Lung (tissue), 12 donors: ENCODE measurements around the gene KCTD21. TPM values are rescaled to one million over a fixed set of nuclear protein-coding genes. Genes with fewer than 3 reads are reported as not detected.

Experiments
- ATAC-seq: fragments of 200-7000 bp; cut with Tn5 transposase; one replicate; pipeline ENCODE4 v1.9.1; 2020; ENCODE audit warnings: moderate number of reproducible peaks; ENCODE audit not compliant: insufficient read depth, low FRiP score
- DNase-seq, 3 donors: peaks; one replicate each; pipeline ENCODE4 v3.0.0-alpha.2; 2013 to 2017
- H3K27ac ChIP-seq, 2 donors: one replicate each; pipeline ENCODE4 v1.5.1; 2013; ENCODE audit warnings: mild to moderate bottlenecking in 2 of 2, moderate library complexity in 2 of 2, control low read depth in 1 of 2, inconsistent platforms in 1 of 2, low read depth in 1 of 2, low read length in 1 of 2
- H3K27me3 ChIP-seq, 3 donors: one replicate each; pipeline ENCODE4 v1.5.1; 2013; ENCODE audit warnings: low read length in 2 of 3; ENCODE audit not compliant: control insufficient read depth in 3 of 3, insufficient read depth in 3 of 3
- H3K36me3 ChIP-seq, 4 donors: one replicate each; pipeline ENCODE4 v1.5.1; 2013; ENCODE audit warnings: low read length in 4 of 4, mild to moderate bottlenecking in 1 of 4, moderate library complexity in 1 of 4; ENCODE audit not compliant: control insufficient read depth in 4 of 4, insufficient read depth in 4 of 4
- H3K4me1 ChIP-seq, 5 donors: one replicate each; pipeline ENCODE4 v1.5.1; 2013; ENCODE audit warnings: low read length in 5 of 5, mild to moderate bottlenecking in 2 of 5, moderate library complexity in 1 of 5; ENCODE audit not compliant: control insufficient read depth in 5 of 5, insufficient read depth in 5 of 5
- H3K4me3 ChIP-seq: one replicate; pipeline ENCODE4 v1.5.1; 2013; ENCODE audit warnings: mild to moderate bottlenecking, control low read depth, moderate library complexity
- H3K9ac ChIP-seq, 2 donors: one replicate each; pipeline ENCODE4 v1.5.1; 2013; ENCODE audit warnings: low read length in 2 of 2, control low read depth in 1 of 2; ENCODE audit not compliant: insufficient read depth in 1 of 2
- H3K9me3 ChIP-seq, 4 donors: one replicate each; pipeline ENCODE4 v1.5.1; 2013; ENCODE audit warnings: low read length in 3 of 4, mild to moderate bottlenecking in 1 of 4, moderate library complexity in 1 of 4; ENCODE audit not compliant: control insufficient read depth in 4 of 4, insufficient read depth in 3 of 4
- WGBS, 2 donors: extraction: QIAGEN DNeasy Blood & Tissue Kit; methylation state at CpG; one replicate each; pipeline ENCODE4 v1.1.7; 2013; 5-methylcytosine and 5-hydroxymethylcytosine counted together
- polyA plus RNA-seq, 2 donors: library from polyadenylated mRNA; stranded (reverse); fragments of 200-250 nt; gene quantifications; one replicate each; pipeline ENCODE4 v1.2.1, GENCODE V29; 2013
- total RNA-seq, 2 donors: library from RNA; depleted of rRNA in 1 of 2; stranded (reverse); fragments of >200 nt in 1 of 2; gene quantifications; one replicate each; pipeline ENCODE4 v1.2.1, GENCODE V29; 2014 to 2021
- TF ChIP-seq, protein P1 (sequence below): IDR thresholded peaks from 2 replicates; pipeline ENCODE4 v1.5.1; 2012; ENCODE audit warnings: mild to moderate bottlenecking; ENCODE audit errors: control extremely low read depth, extremely low read depth
- donor health status: control.
- donor health status: control.
- donor health status: Bipolar disorder and iron deficiency.
- donor health status: healthy.
- donor health status: DM: yes; HTN: yes; CAD: no.

KCTD21 gene
- total and polyA plus RNA-seq, 4 donors: 4.1 to 10.8 (median 7.5) TPM

DNA sequence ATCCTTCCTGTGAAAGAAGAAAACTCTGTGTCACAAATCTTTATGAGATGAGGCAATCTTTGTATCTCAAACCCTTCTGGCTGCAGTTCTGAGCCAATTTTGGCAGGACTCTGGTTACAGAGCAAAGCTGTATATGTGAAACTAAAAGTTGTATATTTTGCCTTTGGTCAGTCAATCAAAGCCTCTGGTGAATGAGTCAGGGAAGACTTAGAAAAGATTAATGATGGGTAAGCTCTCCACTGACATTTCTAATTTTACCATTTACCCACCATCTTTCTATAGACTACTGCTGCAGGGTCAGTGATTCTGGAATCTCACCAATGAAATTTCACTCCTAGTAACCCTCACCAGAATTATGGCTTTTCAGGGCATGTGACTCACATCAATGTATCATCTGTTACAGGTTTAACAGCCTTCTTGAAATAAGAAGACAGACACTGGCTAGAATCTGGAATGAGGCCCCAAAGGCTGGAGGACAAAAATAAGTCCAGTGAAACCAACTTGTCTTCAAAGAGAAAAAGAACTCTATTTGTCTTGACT lies 43.6 kb upstream of the KCTD21 start:
- H3K9ac ChIP-seq: no peak overlapping the region
- TF ChIP-seq, protein P1, sequence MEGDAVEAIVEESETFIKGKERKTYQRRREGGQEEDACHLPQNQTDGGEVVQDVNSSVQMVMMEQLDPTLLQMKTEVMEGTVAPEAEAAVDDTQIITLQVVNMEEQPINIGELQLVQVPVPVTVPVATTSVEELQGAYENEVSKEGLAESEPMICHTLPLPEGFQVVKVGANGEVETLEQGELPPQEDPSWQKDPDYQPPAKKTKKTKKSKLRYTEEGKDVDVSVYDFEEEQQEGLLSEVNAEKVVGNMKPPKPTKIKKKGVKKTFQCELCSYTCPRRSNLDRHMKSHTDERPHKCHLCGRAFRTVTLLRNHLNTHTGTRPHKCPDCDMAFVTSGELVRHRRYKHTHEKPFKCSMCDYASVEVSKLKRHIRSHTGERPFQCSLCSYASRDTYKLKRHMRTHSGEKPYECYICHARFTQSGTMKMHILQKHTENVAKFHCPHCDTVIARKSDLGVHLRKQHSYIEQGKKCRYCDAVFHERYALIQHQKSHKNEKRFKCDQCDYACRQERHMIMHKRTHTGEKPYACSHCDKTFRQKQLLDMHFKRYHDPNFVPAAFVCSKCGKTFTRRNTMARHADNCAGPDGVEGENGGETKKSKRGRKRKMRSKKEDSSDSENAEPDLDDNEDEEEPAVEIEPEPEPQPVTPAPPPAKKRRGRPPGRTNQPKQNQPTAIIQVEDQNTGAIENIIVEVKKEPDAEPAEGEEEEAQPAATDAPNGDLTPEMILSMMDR: no peak
- H3K4me1 ChIP-seq: peaks cover 0 to 15% (median 0%) of the 10 kb centered on the region in 5 donors
- peak in 2 of 3 donors; percentile 55 to 79 for DNase-seq
- H3K36me3 ChIP-seq: peaks cover 0 to 2% (median 0%) of the 10 kb centered on the region in 4 donors
- no peak overlapping the region for H3K4me3 ChIP-seq
- H3K9me3 ChIP-seq: no peaks in the 10 kb centered on the region
- ATAC-seq: no peak
- peak overlapping the region in 1 of 2 donors; percentile 25 for H3K27ac ChIP-seq
- H3K27me3 ChIP-seq: no peaks in the 10 kb centered on the region

DNA sequence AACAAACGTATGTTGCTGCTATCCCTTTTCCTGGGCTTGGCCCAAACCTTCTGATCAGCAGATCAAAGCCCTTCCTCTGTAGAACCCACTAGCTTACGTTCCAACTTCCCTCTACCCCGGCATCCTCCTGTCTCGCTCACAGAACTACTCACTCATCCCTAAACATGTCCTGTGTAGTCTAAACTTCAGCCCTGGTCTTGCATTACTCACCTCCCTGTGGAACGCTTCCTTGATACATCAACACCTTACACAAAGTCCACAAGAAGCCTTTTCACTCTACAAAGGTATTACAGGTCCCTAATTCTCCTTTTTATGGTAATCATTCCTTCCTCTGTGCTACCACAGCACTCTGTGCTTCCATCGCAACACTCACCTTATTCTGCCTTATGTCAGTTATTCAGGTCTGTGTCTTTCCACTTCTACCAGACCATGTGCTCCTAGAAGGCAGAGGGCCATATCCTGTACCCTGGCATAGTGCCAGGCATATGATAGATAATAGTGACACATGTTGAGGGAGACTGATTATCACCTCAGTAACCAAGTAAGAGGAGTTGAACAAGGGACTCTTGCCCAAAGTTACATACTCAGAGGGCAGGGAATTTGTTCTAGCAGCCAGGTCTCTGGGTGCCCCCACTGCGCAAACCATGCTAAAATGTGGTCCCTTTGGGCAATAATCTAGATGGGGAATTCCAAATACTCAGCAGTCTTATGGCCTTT lies 41.9 kb upstream of the KCTD21 start:
- H3K27me3 ChIP-seq: no peaks in the 10 kb centered on the region
- no peak overlapping the region for H3K9ac ChIP-seq
- ATAC-seq (no peak), DNase-seq (no peak)
- H3K36me3 ChIP-seq: peaks cover 0 to 8% (median 2%) of the 10 kb centered on the region in 4 donors
- TF ChIP-seq, protein P1: no peak
- WGBS, 2 donors: 59 to 72% methylated on average over 7 of the region's 7 CpGs
- peak overlapping the region; percentile 6 to 41 for H3K27ac ChIP-seq
- no peaks in the 10 kb centered on the region for H3K9me3 ChIP-seq
- H3K4me1 ChIP-seq: peaks cover 0 to 15% (median 0%) of the 10 kb centered on the region in 5 donors
- no peak overlapping the region for H3K4me3 ChIP-seq

DNA sequence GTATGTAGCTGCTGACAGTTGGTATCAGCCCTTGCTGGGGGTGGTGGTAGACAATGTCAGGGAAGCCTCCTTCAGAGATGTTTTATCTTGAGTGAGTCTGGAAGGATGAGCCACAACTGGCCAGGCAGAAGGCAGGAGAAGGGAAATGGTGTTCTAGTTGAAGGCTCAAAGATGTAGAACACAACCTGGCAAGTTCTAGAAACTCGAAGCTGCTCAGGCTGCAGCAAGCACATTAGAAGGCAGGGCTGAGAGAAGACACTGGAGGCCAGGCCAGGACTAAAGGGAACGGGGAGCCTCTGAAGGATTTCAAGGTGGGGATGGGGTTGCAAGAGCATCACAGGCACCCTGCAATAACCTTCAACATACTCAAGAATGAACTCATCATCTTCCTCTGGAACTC lies 40.7 kb upstream of the KCTD21 start:
- Histone ChIP-seq H3K4me3 (no peak overlapping the region), H3K27ac (no peak overlapping the region), H3K27me3 (no peaks in the 10 kb centered on the region), H3K9me3 (no peaks in the 10 kb centered on the region), H3K4me1 (peaks cover 0 to 15% (median 0%) of the 10 kb centered on the region in 5 donors), H3K36me3 (peaks cover 0 to 14% (median 8%) of the 10 kb centered on the region in 4 donors), H3K9ac (no peak overlapping the region)
- WGBS, 2 donors: 90 to 96% methylated on average over 2 of the region's 2 CpGs
- DNase-seq (no peak), ATAC-seq (no peak)
- TF ChIP-seq, protein P1: no peak
